IPS-15b (cell line): ENCODE measurements around the gene GJA4.

Experiments
- H3K27me3 ChIP-seq: one replicate; pipeline ENCODE4 v1.6.1; 2013; ENCODE audit warnings: low read length; ENCODE audit not compliant: control insufficient read depth, insufficient read depth
- H3K36me3 ChIP-seq: one replicate; pipeline ENCODE4 v1.6.1; 2013; ENCODE audit warnings: low read length; ENCODE audit not compliant: control insufficient read depth, insufficient read depth
- H3K4me1 ChIP-seq: one replicate; pipeline ENCODE4 v1.6.1; 2013; ENCODE audit warnings: mild to moderate bottlenecking, low read length; ENCODE audit not compliant: control insufficient read depth, insufficient read depth
- H3K4me3 ChIP-seq: one replicate; pipeline ENCODE4 v1.5.1; 2013; ENCODE audit warnings: low read depth, low read length
- H3K9ac ChIP-seq: one replicate; pipeline ENCODE4 v1.6.1; 2013; ENCODE audit warnings: low read depth, mild to moderate bottlenecking, low read length
- H3K9me3 ChIP-seq: one replicate; pipeline ENCODE4 v1.6.1; 2013; ENCODE audit warnings: mild to moderate bottlenecking, low read length; ENCODE audit not compliant: control insufficient read depth, insufficient read depth

The GJA4 gene

DNA sequence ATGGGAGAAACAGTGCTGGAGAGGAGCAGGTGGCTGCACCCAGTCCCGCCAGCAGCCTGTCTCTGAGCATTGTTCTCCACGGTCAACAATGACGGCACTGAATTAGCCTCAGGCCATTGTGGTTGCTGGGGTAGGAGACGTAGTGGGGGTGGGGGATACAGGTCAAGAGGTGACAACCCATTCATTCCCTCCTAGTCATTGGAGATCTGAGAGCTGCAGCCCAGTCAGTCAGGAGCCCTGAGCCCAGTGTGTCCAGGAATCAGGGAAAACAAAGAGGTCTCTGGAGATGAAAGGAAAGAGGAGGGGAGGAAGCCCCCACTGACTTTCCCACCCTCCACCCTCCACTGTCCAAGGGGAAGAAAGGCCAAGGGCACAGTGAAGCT lies 51.4 kb downstream of the GJA4 start:
- no peaks in the 10 kb centered on the region for H3K36me3 ChIP-seq
- no peak overlapping the region for H3K9ac ChIP-seq
- no peak overlapping the region for H3K4me3 ChIP-seq
- H3K4me1 ChIP-seq: peaks cover 31% of the 10 kb centered on the region
- H3K9me3 ChIP-seq: no peaks in the 10 kb centered on the region
- no peaks in the 10 kb centered on the region for H3K27me3 ChIP-seq
